IPS-18a (cell line): ENCODE data around the gene OR13A1.
"Not testable (repeated sequence)": the region's sequence is repeated elsewhere in the genome, so short reads cannot be mapped to it uniquely, and the experiment has no call there.

Experiments used
- H3K27ac ChIP-seq: one replicate; pipeline ENCODE4 v1.5.1; 2013; ENCODE audit warnings: low read length
- H3K27me3 ChIP-seq: one replicate; pipeline ENCODE4 v1.6.1; 2013; ENCODE audit warnings: mild to moderate bottlenecking, low read length; ENCODE audit not compliant: control insufficient read depth, insufficient read depth
- H3K36me3 ChIP-seq: one replicate; pipeline ENCODE4 v1.6.1; 2013; ENCODE audit warnings: low read depth, low read length; ENCODE audit not compliant: control insufficient read depth
- H3K4me1 ChIP-seq: one replicate; pipeline ENCODE4 v1.6.1; 2013; ENCODE audit warnings: low read depth, low read length; ENCODE audit not compliant: control insufficient read depth
- H3K4me3 ChIP-seq: one replicate; pipeline ENCODE4 v1.5.1; 2013; ENCODE audit warnings: low read length
- H3K9ac ChIP-seq: one replicate; pipeline ENCODE4 v1.6.1; 2013; ENCODE audit warnings: mild to moderate bottlenecking, low read length, moderate library complexity
- H3K9me3 ChIP-seq: one replicate; pipeline ENCODE4 v1.6.1; 2013; ENCODE audit warnings: low read depth, low read length; ENCODE audit not compliant: control insufficient read depth

OR13A1 gene

GRCh38 chr10:45315508-45315907 is at the start of gene OR13A1:
Gene OR13A1 (minus strand): TSS chr10:45315608. CDS start chr10:45304422, 11,186 bp downstream.
- peaks cover 10% of the 10 kb centered on the region for H3K9me3 ChIP-seq
- no peaks in the 10 kb centered on the region for H3K4me1 ChIP-seq
- H3K36me3 ChIP-seq = no peaks in the 10 kb centered on the region
- H3K27ac ChIP-seq = no peak within 1 kb of the TSS
- no peak within 1 kb of the TSS for H3K9ac ChIP-seq
- H3K27me3 ChIP-seq = no peaks in the 10 kb centered on the region
- no peak within 1 kb of the TSS for H3K4me3 ChIP-seq

- not testable (repeated sequence) for H3K36me3 ChIP-seq, H3K27me3 ChIP-seq, H3K9me3 ChIP-seq, H3K9ac ChIP-seq, H3K27ac ChIP-seq, H3K4me1 ChIP-seq
- peak overlapping the region; percentile 58 for H3K4me3 ChIP-seq
These were observed 46.8 kb upstream of the OR13A1 start for GRCh38 chr10:45361983-45362799.

- not testable (repeated sequence) for H3K4me1 ChIP-seq, H3K36me3 ChIP-seq, H3K27me3 ChIP-seq, H3K27ac ChIP-seq, H3K9me3 ChIP-seq, H3K9ac ChIP-seq
- H3K4me3 ChIP-seq = peak overlapping the region; percentile 13
These were observed 43.6 kb upstream of the OR13A1 start for GRCh38 chr10:45358961-45359360.

GRCh38 chr10:45355494-45355893 is 40.1 kb upstream of the OR13A1 start:
- no peaks in the 10 kb centered on the region for H3K9me3 ChIP-seq
- no peak overlapping the region for H3K4me3 ChIP-seq
- H3K27me3 ChIP-seq = no peaks in the 10 kb centered on the region
- peaks cover 8% of the 10 kb centered on the region for H3K4me1 ChIP-seq
- no peaks in the 10 kb centered on the region for H3K36me3 ChIP-seq
- no peak overlapping the region for H3K9ac ChIP-seq
- no peak overlapping the region for H3K27ac ChIP-seq

- Histone ChIP-seq H3K9ac (no peak overlapping the region), H3K9me3 (no peaks in the 10 kb centered on the region), H3K36me3 (no peaks in the 10 kb centered on the region), H3K4me3 (no peak overlapping the region), H3K27me3 (no peaks in the 10 kb centered on the region), H3K27ac (no peak overlapping the region), H3K4me1 (peaks cover 8% of the 10 kb centered on the region)
These were observed 38.9 kb upstream of the OR13A1 start for GRCh38 chr10:45354261-45354660.

GRCh38 chr10:45353186-45353585 is 37.8 kb upstream of the OR13A1 start:
- Histone ChIP-seq H3K9ac (no peak overlapping the region), H3K36me3 (no peaks in the 10 kb centered on the region), H3K4me1 (no peaks in the 10 kb centered on the region), H3K27ac (no peak overlapping the region), H3K9me3 (no peaks in the 10 kb centered on the region), H3K4me3 (no peak overlapping the region), H3K27me3 (no peaks in the 10 kb centered on the region)

GRCh38 chr10:45348196-45348765 is 32.9 kb upstream of the OR13A1 start:
- H3K27me3 ChIP-seq, H3K36me3 ChIP-seq, H3K4me3 ChIP-seq, H3K9me3 ChIP-seq, H3K9ac ChIP-seq, H3K27ac ChIP-seq, H3K4me1 ChIP-seq: not testable (repeated sequence)

GRCh38 chr10:45347464-45347863 is 32.1 kb upstream of the OR13A1 start:
- not testable (repeated sequence) for H3K4me3 ChIP-seq, H3K9me3 ChIP-seq, H3K36me3 ChIP-seq

GRCh38 chr10:45346652-45347335 is 31.4 kb upstream of the OR13A1 start:
- not testable (repeated sequence) for H3K36me3 ChIP-seq, H3K9me3 ChIP-seq, H3K4me1 ChIP-seq, H3K9ac ChIP-seq, H3K4me3 ChIP-seq, H3K27me3 ChIP-seq, H3K27ac ChIP-seq

More at GRCh38 chr10:45347464-45347863, 32.1 kb upstream of the OR13A1 start:
- not testable (repeated sequence) for H3K27ac ChIP-seq, H3K27me3 ChIP-seq, H3K4me1 ChIP-seq, H3K9ac ChIP-seq

- not testable (repeated sequence) for H3K27me3 ChIP-seq, H3K9me3 ChIP-seq, H3K9ac ChIP-seq, H3K36me3 ChIP-seq, H3K4me3 ChIP-seq, H3K4me1 ChIP-seq, H3K27ac ChIP-seq
These were observed 25.0 kb upstream of the OR13A1 start for GRCh38 chr10:45340420-45340819.

- Histone ChIP-seq H3K9me3 (no peaks in the 10 kb centered on the region), H3K4me3 (no peak overlapping the region), H3K27ac (no peak overlapping the region), H3K36me3 (no peaks in the 10 kb centered on the region), H3K4me1 (no peaks in the 10 kb centered on the region), H3K9ac (no peak overlapping the region), H3K27me3 (no peaks in the 10 kb centered on the region)
These were observed 24.5 kb upstream of the OR13A1 start for GRCh38 chr10:45339894-45340293.

- not testable (repeated sequence) for H3K9me3 ChIP-seq, H3K27me3 ChIP-seq
These were observed 16.4 kb upstream of the OR13A1 start for GRCh38 chr10:45331824-45332223.

More at GRCh38 chr10:45331824-45332223, 16.4 kb upstream of the OR13A1 start:
- not testable (repeated sequence) for H3K36me3 ChIP-seq, H3K9ac ChIP-seq, H3K27ac ChIP-seq, H3K4me1 ChIP-seq, H3K4me3 ChIP-seq
